NCI-H774 (cell line): ENCODE data around the gene PNPLA2.

Experiments used
- DNase-seq: peaks from one replicate; lab custom pipeline; 2025; lab: John Stamatoyannopoulos, UW

Gene PNPLA2

DNA sequence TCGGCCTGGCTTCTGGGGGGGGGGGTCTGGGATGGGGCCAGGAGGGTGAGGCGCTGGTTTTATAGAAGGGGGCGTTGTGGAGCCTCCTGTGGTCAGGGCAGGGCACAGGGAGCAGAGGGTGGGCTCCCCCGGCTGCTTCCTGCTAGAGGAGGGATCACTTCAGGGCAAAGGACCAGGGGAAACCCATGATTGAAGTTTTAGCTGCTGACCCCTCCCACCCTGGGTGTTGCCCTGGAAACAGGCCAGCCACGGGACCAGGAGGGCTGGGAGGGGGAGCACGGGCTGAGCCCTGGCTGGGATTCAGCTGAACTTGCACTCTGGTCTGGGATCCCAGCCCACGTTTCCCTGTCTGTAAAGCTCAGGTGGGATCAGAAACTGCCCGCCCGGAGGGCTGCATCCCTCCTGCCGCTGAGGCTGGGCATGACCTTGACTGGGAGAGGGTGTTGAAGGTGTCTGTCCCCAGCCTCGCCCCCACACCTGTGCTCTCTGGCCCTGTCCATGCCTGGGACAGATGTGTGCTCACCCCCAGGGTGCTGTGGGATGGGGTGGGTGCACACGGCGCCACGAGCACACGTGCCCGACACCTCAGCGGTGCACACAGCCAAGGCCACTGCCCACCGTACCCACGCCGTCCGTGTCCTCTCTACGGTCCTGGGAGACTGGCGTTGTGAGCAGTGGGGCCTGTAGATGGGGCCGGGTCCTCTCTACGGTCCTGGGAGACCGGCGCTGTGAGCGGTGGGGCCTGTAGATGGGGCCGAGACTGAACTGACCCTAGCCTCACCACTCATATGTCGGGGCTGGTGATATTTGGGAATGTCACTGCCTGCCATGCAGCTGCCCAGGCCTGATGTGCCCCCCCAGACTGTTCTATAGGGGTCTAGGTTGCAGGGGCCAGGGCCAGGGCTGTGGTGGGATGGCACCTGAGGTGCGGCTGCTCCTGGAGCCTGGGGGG is 26.3 kb downstream of the PNPLA2 start:
- DNase-seq, result no peak

- DNase-seq, result no peak
Observed at GRCh38 chr11:845872-846495, 27.3 kb downstream of the PNPLA2 start.

GRCh38 chr11:846496-847098 is 27.9 kb downstream of the PNPLA2 start:
- no peak for DNase-seq

GRCh38 chr11:847876-848275 is 29.2 kb downstream of the PNPLA2 start:
- DNase-seq, result no peak

DNA sequence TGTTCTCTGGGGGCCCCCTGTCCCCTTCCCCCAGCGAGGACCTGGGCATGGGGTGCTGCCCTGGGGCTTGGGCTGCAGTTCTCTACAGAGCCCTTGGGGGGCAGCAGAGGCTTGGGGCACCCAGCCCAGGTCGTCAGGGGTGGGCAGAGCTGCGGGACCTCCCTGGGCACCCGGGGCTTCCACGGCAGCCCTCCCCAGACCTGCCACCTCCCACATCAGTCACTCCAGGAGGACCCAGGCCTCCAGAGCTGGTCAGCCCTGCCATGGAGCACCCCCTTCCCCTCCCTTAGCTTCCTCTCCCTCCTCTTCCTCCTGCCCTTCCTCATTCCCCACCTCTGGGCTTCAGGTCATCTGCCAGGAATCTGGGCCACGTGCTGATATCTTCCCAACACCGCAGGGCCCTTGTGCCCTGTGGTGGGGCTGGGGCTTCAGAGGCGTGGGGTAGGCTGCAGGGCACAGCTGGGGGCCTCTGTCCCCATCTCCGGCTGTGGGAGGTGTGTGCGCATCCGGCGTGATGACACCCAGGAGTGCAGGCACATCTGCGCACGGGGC is 29.7 kb downstream of the PNPLA2 start:
- no peak for DNase-seq

DNA sequence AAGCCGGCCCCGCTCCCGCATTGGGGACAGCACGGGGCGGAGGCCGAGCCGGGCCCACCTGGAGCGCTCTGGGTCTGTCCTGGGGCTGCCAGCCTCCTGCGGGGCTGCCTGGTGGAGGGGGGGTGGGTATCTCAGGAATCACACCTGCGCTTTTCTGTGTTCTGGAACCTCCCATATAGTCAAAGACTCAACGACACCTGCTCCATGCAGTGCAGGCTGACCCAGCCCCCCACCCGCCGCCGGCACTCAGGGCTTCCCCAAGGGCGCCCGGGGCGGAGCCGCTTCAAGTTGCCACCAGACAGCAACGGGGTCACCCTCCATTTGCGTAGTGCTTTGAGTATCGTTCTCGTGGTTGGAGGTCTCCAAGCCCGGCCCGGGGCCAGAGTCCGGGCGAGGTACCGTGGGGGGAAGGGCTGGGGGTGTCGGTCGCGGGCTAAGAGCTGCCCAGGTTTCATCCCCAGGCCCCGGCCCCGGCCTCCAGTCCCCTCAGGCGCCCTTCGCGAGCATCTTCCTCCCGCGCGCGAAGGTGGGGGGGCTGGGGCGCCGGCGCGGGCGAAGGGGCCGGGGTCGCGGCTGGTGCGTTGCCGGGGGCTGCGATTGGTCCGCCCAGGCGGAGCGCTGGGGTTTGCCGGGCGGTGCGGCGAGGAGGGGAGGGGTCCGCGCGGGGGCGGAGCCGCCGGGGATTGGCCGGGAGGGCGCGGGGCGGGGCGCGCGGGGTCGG is 30.6 kb downstream of the PNPLA2 start:
- DNase-seq, result no peak

GRCh38 chr11:849951-850774 is 31.4 kb downstream of the PNPLA2 start:
- DNase-seq, result no peak

DNA sequence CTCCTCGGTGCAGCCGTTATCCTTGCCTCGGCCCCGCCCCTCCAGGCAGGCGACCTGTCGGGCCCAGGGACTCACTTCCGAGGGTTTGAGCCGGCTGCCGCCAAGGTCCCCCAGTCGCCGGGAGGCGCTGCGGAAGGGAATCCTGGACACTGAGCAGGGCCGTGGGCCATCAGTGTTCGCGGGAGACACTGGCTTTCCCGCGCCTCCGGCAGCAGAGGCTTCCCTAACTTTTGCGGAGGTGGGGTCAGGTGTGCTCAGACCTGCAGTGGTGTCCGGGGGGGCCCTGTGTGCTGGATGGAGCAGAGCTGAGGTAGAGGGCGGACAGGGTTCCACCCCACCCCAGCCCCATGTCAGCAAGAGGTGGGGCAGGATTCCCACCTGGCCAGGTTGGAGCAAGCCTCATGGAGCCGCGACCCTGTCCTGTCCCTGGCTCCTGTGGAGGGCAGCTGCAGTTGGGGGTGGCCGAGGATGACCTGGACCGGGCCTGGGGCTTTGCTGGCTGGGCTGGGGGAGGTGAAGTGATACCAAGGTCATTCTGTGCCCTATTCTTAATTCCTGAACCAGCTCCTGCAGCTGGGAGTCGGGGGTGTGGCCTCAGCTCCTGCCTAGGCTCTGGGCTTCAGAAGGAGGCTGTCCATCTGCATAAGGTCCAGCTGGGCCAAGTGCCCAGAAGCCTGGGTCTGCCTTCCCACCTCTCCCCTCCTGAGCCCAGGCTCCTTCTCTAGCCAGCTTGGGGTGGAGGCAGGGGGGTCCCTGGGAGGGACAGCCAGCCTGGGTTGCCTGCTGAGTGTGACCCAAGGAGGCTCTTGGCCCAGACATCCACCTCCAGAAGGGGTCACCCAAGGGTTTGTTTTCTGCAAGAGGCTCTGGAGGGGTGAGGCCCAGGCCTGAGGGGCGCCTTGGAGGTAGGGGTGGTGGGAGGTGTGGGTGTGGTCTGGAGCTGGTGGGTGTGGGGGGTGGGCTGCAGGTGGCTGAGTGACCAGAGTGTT is 32.4 kb downstream of the PNPLA2 start:
- DNase-seq, result no peak

- no peak for DNase-seq
Observed at GRCh38 chr11:852762-853161, 34.0 kb downstream of the PNPLA2 start.

- DNase-seq, result no peak
Observed at GRCh38 chr11:853682-854448, 35.2 kb downstream of the PNPLA2 start.

DNA sequence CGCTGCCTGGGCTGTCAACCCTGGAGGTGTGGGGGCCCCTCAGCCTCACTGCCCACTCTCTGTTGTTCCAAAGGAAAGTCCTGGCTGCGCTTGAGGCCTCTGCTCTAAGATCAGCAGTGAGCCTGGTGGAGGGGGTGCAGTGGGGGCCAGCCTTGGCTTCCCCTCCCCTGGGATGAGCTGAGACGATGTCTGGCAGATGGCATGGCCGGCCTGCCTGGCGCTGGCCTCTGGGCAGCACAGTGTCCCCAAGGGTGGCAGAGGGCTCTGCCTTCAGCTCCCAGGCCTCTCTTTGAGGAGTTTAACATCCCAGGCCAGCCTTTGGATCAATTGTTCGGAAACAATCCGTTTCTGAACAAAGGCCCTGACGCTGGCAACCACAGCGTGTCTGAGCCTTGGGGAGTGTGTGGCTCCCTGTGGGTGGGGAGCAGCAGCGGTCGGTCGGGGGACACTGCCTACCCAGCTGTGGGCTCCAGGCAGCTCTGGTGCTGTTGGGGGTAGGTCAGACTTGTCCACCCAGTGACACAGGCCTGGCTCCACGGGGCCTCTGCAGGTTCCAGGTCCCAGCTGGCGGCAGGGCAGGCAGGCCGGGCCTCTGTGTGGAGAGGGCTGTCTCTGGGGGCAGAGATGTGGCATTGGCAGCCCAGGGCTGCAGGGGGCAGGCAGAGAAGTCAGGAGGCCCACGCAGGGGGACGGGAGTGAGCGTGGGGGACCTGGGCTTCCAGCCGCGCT is 36.1 kb downstream of the PNPLA2 start:
- DNase-seq, result no peak

DNA sequence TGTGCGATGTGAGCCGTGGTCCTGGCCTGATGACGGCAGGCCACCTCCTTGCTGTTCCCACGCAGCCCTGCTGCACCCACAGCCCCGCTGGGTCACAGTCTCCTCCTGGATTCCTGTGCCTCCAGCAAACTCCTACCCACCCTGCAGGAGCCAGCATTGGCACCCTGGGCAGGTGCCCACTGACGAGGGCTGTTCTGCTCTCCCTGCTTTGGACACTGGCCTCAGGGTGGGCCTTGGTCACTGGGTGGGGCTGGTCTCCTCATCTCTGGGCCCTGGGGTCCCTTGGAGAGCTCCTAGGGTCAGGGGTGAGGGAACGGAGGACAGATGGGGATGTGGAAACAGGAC is 36.6 kb downstream of the PNPLA2 start:
- no peak for DNase-seq

DNA sequence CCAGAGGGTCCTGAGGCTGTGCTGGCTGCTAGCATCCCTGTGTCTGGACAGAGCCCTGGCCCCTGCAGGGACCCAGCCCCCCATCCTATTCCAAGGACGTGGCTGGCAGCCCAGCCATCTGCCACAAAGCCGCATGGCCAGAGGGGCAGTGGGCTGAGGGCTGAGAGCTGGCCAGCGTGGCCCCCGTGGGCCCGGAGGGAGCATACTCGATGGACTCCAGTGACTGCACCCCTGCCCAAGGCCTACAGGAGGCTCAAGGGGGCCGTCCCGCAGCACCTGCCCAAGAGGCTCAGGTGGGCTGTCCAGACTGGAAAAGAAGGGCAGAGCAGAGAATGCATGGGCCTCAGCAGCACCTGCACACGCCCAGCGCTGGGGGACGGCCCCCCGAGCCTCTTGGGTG is 37.1 kb downstream of the PNPLA2 start:
- no peak for DNase-seq

GRCh38 chr11:856397-856796 is 37.7 kb downstream of the PNPLA2 start:
- no peak for DNase-seq

GRCh38 chr11:858053-858761 is 39.5 kb downstream of the PNPLA2 start:
- DNase-seq, result no peak

- DNase-seq, result no peak
Observed at GRCh38 chr11:858762-859339, 40.1 kb downstream of the PNPLA2 start.

DNA sequence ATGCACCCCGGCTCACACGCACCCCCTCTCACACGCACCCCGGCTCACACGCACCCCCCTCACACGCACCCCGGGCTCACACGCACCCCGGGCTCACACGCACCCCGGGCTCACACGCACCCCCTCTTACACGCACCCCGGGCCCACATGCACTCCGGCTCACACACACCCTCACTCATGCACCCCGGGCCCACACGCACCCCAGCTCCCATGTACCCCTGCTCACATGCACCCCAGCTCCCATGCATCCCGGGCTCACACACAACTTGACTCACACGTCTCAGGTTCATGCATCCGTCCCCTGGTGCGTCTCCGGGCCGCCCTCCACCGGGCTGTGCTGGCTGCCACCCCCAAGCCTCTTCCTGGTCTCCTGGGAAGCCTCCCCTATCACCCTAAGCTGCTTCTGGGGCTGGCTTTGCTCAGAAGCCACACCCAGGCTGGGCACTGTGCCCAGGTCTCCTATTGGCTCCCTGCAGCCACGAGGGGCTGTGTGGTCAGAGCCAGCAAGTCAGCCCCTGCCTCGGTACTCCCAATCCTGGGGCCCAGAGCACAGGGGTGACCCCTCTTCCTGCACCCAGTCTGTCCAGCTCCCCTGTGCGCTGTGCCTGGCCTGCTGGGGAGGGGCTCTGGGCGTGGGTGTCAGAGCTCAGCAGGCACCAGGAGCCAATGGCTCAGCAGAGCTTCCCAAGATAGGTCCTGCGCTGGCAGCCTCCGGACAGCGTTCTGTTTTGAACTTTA is 40.8 kb downstream of the PNPLA2 start:
- DNase-seq, result peak; percentile 69
